ENCODE measurements around the gene KRTAP5-7. TPM values are rescaled to one million over a fixed set of nuclear protein-coding genes. Genes with fewer than 3 reads are reported as not detected.

The KRTAP5-7 gene
- total RNA-seq, 1 donor from 2014 or later, result not detected

DNA sequence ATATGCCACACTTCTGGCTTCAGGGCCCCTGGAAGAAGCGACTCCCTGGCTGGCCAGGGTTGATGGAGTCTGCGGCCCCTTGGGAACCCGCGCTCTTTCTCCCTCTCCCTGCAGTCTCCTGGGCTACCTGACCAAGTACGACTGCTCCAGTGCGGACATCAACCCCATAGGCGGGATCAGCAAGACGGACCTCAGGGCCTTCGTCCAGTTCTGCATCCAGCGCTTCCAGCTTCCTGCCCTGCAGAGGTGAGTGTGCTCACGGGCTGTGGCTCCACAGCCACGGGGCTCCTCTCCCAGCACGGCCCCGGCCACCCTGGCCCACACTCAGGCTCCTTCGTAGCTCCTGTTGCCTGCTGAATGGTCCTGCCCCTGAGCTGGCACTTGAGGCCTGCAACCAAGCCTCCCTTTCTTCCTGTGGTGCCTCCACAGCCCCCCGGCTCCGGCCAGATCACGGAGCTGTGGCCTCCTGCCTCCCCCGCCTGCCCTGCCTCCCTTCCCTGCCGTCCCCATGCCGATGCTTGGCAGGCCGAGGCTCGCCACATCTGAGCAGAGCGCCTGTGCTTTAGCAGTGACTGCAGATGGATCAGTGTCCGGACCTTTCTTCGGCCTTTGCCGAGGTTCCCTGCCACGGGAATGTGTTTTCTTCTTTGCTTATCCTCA lies 36.2 kb upstream of the KRTAP5-7 start:
- H3K27me3 ChIP-seq (ENCODE audit: insufficient read depth, low read length), result no peaks in the 10 kb centered on the region
- no peak overlapping the region for H3K9ac ChIP-seq (ENCODE audit: low read length)
- no peaks in the 10 kb centered on the region for H3K79me2 ChIP-seq (ENCODE audit: insufficient read depth, low read length)
- no peak overlapping the region for H3K4me2 ChIP-seq (ENCODE audit: low read length)
- peaks cover 14% of the 10 kb centered on the region for H4K20me1 ChIP-seq (ENCODE audit: insufficient read depth, low read length)
- Mint-ChIP-seq H3K36me3 (ENCODE audit: low read depth, unreplicated experiment) (peaks cover 51% of the 10 kb centered on the region), H3K4me3 (ENCODE audit: unreplicated experiment) (no peak overlapping the region), H3K4me1 (ENCODE audit: low read depth, unreplicated experiment) (peaks cover 18% of the 10 kb centered on the region), H3K27ac (ENCODE audit: unreplicated experiment) (no peak overlapping the region), H3K27me3 (ENCODE audit: low read depth, unreplicated experiment) (no peaks in the 10 kb centered on the region), H3K9me3 (ENCODE audit: unreplicated experiment) (peaks cover 2% of the 10 kb centered on the region)
- H3K36me3 ChIP-seq (ENCODE audit: insufficient read depth, low read length), result peaks cover 8% of the 10 kb centered on the region
- H2AFZ ChIP-seq (ENCODE audit: low read depth, low read length), result no peak overlapping the region
- no peak overlapping the region for H3K27ac ChIP-seq (ENCODE audit: low read depth, low read length)
- H3K4me3 ChIP-seq (ENCODE audit: insufficient read depth, low read depth, low read length), result no peak overlapping the region
- peaks cover 11% of the 10 kb centered on the region for H3K4me1 ChIP-seq (ENCODE audit: insufficient read depth, low read length)
- FAIRE-seq (no peak), DNase-seq (ENCODE audit: low read depth) (no peak)
- H3K9me3 ChIP-seq (ENCODE audit: insufficient read depth, low read depth, low read length), result no peaks in the 10 kb centered on the region
- no peak for TF ChIP-seq EZH2 (IDR thresholded peaks at IDR 0.05; ENCODE audit: insufficient read depth, low read length)
- TF ChIP-seq, protein P1, sequence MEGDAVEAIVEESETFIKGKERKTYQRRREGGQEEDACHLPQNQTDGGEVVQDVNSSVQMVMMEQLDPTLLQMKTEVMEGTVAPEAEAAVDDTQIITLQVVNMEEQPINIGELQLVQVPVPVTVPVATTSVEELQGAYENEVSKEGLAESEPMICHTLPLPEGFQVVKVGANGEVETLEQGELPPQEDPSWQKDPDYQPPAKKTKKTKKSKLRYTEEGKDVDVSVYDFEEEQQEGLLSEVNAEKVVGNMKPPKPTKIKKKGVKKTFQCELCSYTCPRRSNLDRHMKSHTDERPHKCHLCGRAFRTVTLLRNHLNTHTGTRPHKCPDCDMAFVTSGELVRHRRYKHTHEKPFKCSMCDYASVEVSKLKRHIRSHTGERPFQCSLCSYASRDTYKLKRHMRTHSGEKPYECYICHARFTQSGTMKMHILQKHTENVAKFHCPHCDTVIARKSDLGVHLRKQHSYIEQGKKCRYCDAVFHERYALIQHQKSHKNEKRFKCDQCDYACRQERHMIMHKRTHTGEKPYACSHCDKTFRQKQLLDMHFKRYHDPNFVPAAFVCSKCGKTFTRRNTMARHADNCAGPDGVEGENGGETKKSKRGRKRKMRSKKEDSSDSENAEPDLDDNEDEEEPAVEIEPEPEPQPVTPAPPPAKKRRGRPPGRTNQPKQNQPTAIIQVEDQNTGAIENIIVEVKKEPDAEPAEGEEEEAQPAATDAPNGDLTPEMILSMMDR (IDR thresholded peaks at IDR 0.05; ENCODE audit: insufficient read depth, low read depth, low read length), result no peak

DNA sequence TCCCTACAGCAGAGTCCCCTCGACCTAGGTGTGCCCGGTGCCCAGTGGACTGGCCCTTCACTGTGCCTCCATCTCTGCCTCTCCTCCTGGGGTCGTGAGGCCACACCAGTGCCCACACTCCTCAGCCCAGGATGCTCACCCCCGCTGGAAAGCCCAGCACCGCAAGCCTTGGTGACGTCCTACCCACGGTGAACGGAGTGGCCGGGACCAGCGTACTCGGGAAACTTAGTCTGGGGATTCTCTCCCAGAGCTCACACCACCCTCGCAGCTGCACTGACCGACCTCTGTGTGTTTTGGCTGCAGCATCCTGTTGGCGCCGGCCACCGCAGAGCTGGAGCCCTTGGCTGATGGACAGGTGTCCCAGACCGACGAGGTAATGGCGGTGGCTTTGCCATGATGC lies 35.5 kb upstream of the KRTAP5-7 start:
- peaks cover 8% of the 10 kb centered on the region for H3K36me3 ChIP-seq (ENCODE audit: insufficient read depth, low read length)
- no peak for TF ChIP-seq EZH2 (IDR thresholded peaks at IDR 0.05; ENCODE audit: insufficient read depth, low read length)
- TF ChIP-seq, protein P1 (IDR thresholded peaks at IDR 0.05; ENCODE audit: insufficient read depth, low read depth, low read length), result no peak
- H3K79me2 ChIP-seq (ENCODE audit: insufficient read depth, low read length), result no peaks in the 10 kb centered on the region
- peaks cover 18% of the 10 kb centered on the region for H3K4me1 Mint-ChIP-seq (ENCODE audit: low read depth, unreplicated experiment)
- DNase-seq (ENCODE audit: low read depth) (no peak), FAIRE-seq (no peak)
- peaks cover 2% of the 10 kb centered on the region for H3K9me3 Mint-ChIP-seq (ENCODE audit: unreplicated experiment)
- H4K20me1 ChIP-seq (ENCODE audit: insufficient read depth, low read length), result peaks cover 10% of the 10 kb centered on the region
- no peaks in the 10 kb centered on the region for H3K27me3 ChIP-seq (ENCODE audit: insufficient read depth, low read length)
- H3K4me2 ChIP-seq (ENCODE audit: low read length), result no peak overlapping the region
- H3K27ac Mint-ChIP-seq (ENCODE audit: unreplicated experiment), result no peak overlapping the region
- no peak overlapping the region for H2AFZ ChIP-seq (ENCODE audit: low read depth, low read length)
- H3K4me3 ChIP-seq (ENCODE audit: insufficient read depth, low read depth, low read length), result no peak overlapping the region
- no peak overlapping the region for H3K9ac ChIP-seq (ENCODE audit: low read length)
- H3K36me3 Mint-ChIP-seq (ENCODE audit: low read depth, unreplicated experiment), result peaks cover 50% of the 10 kb centered on the region
- H3K27me3 Mint-ChIP-seq (ENCODE audit: low read depth, unreplicated experiment), result no peaks in the 10 kb centered on the region
- no peaks in the 10 kb centered on the region for H3K9me3 ChIP-seq (ENCODE audit: insufficient read depth, low read depth, low read length)
- no peak overlapping the region for H3K27ac ChIP-seq (ENCODE audit: low read depth, low read length)
- no peak overlapping the region for H3K4me3 Mint-ChIP-seq (ENCODE audit: unreplicated experiment)
- peaks cover 11% of the 10 kb centered on the region for H3K4me1 ChIP-seq (ENCODE audit: insufficient read depth, low read length)

DNA sequence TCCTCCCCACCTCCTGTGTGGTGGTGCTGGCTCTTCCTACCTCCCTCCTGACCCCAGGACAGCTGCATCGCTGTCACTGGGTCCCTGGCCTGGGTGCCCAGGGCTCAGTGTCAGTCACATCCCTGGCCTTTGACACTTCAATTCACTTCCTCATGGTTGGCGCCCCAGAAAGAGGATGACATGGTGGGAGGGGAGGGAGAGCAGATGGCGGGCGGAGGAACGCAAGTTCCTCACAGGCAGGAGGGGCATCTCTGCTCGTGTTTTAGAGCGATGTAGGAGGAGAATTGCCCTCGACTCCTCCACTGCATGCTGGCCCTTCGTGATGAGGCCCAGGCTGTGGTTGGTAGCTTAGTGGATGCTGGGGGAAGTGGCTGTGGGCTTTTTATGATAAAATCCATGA lies 35.1 kb upstream of the KRTAP5-7 start:
- no peak overlapping the region for H2AFZ ChIP-seq (ENCODE audit: low read depth, low read length)
- H3K9me3 Mint-ChIP-seq (ENCODE audit: unreplicated experiment), result peaks cover 2% of the 10 kb centered on the region
- no peak for FAIRE-seq
- no peaks in the 10 kb centered on the region for H3K27me3 Mint-ChIP-seq (ENCODE audit: low read depth, unreplicated experiment)
- TF ChIP-seq, protein P1 (IDR thresholded peaks at IDR 0.05; ENCODE audit: insufficient read depth, low read depth, low read length), result no peak
- TF ChIP-seq EZH2 (IDR thresholded peaks at IDR 0.05; ENCODE audit: insufficient read depth, low read length), result no peak
- H3K79me2 ChIP-seq (ENCODE audit: insufficient read depth, low read length), result no peaks in the 10 kb centered on the region
- no peaks in the 10 kb centered on the region for H3K27me3 ChIP-seq (ENCODE audit: insufficient read depth, low read length)
- H3K27ac Mint-ChIP-seq (ENCODE audit: unreplicated experiment), result no peak overlapping the region
- H3K36me3 ChIP-seq (ENCODE audit: insufficient read depth, low read length), result peaks cover 7% of the 10 kb centered on the region
- H3K27ac ChIP-seq (ENCODE audit: low read depth, low read length), result no peak overlapping the region
- peaks cover 18% of the 10 kb centered on the region for H3K4me1 Mint-ChIP-seq (ENCODE audit: low read depth, unreplicated experiment)
- H3K4me2 ChIP-seq (ENCODE audit: low read length), result no peak overlapping the region
- peaks cover 11% of the 10 kb centered on the region for H3K4me1 ChIP-seq (ENCODE audit: insufficient read depth, low read length)
- H3K4me3 ChIP-seq (ENCODE audit: insufficient read depth, low read depth, low read length), result no peak overlapping the region
- no peak for DNase-seq (ENCODE audit: low read depth)
- peaks cover 10% of the 10 kb centered on the region for H4K20me1 ChIP-seq (ENCODE audit: insufficient read depth, low read length)
- H3K9ac ChIP-seq (ENCODE audit: low read length), result no peak overlapping the region
- H3K9me3 ChIP-seq (ENCODE audit: insufficient read depth, low read depth, low read length), result no peaks in the 10 kb centered on the region
- peaks cover 54% of the 10 kb centered on the region for H3K36me3 Mint-ChIP-seq (ENCODE audit: low read depth, unreplicated experiment)
- H3K4me3 Mint-ChIP-seq (ENCODE audit: unreplicated experiment), result no peak overlapping the region
